ENCODE results near the gene LEPROT.

The LEPROT gene

DNA sequence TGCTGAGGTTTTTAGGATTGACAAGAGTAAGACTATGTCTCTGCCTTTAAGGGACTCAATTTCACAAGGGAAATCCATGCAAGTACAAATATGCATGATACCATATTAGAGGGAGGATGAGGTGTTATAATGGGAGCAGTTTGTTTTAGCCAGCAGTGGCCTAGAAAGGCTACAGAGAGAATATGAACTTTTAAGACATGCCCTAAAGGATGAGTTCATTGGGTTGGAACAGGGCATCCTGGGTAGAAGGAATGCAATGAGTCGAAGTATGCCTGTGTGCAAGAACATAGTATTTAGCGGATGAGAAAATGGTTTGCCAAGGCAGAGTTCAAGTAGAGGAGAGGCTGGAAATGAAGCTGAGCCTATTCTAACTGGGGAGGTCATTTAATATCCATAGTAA, 32.6 kb upstream of the LEPROT start:
- no peak for FAIRE-seq
- DNase-seq (ENCODE audit: insufficient read length, low spot score) = no peak
- TF ChIP-seq, protein P1, sequence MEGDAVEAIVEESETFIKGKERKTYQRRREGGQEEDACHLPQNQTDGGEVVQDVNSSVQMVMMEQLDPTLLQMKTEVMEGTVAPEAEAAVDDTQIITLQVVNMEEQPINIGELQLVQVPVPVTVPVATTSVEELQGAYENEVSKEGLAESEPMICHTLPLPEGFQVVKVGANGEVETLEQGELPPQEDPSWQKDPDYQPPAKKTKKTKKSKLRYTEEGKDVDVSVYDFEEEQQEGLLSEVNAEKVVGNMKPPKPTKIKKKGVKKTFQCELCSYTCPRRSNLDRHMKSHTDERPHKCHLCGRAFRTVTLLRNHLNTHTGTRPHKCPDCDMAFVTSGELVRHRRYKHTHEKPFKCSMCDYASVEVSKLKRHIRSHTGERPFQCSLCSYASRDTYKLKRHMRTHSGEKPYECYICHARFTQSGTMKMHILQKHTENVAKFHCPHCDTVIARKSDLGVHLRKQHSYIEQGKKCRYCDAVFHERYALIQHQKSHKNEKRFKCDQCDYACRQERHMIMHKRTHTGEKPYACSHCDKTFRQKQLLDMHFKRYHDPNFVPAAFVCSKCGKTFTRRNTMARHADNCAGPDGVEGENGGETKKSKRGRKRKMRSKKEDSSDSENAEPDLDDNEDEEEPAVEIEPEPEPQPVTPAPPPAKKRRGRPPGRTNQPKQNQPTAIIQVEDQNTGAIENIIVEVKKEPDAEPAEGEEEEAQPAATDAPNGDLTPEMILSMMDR (IDR thresholded peaks at IDR 0.05; ENCODE audit: insufficient read depth, missing control alignments) = no peak

DNA sequence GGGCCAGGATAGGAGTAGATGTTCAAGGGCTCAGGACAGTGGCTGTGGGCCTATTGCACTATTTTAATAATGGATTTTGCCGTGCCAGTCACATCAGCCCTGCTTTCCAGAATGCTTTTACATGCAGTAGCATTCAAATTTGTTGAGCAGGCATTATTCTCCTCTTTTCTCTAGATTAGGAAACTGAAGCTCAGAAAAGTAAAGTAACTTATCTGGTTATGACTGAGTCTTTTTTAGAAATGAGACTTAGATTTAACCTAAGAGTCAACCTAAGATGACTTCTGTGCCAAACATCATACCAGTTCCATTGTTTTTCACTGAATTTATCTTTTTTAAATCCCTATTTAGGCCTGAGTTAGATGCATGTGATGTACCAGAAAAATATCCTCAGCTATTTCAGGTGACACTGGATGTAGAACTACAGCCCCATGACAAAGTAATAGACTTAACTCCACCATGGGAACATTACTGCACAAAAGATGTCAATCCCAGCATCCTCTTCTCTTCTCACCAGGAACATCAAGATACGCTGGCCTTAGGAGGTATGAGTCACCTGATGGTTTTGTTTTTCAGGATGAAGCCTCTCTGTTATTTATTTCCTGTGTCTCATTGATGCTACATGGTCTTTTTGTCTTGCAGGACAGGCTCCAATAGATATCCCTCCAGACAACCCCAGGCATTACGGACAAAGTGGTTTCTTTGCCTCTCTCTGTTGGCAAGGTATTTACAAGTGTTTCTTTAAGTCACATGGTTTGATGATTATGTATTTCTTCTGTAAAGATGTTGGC, 31.4 kb upstream of the LEPROT start:
- no peak for DNase-seq (ENCODE audit: insufficient read length, low spot score)
- TF ChIP-seq, protein P1 (IDR thresholded peaks at IDR 0.05; ENCODE audit: insufficient read depth, missing control alignments) = no peak
- FAIRE-seq = no peak

DNA sequence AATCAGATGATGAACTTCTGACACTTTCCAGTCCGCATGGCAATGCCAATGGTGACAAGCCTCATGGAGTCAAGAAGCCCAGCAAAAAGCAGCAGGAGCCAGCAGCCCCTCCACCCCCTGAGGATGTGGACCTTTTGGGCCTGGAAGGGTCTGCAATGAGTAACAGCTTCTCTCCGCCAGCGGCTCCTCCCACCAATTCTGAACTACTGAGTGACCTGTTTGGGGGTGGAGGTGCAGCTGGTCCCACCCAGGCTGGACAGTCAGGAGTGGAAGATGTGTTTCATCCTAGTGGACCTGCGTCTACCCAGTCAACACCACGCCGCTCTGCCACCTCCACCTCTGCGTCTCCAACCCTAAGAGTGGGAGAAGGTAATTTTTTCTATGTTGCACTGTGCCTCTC, 28.0 kb upstream of the LEPROT start:
- no peak for DNase-seq (ENCODE audit: insufficient read length, low spot score)
- no peak for FAIRE-seq
- TF ChIP-seq, protein P1 (IDR thresholded peaks at IDR 0.05; ENCODE audit: insufficient read depth, missing control alignments) = no peak

DNA sequence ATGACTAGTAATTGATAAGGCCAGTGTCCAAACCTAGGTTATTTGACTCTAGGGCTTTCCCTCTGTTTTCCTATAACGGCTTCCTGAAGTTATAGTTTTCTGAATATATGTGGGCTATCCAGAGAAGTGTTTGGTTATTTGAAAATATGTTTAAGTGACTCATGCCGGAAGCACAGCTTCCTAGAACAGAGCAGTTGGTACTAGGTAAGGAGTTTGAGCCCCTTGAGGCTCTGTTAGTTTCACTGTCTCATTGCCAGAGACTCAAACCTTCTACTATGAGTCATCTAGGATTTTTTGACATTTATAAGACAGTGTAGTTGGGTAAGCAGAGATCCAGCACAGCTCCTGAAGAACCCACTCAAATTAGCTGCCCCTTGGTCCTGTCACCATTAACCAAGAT, 27.1 kb upstream of the LEPROT start:
- TF ChIP-seq, protein P1 (IDR thresholded peaks at IDR 0.05; ENCODE audit: insufficient read depth, missing control alignments) = no peak
- no peak for DNase-seq (ENCODE audit: insufficient read length, low spot score)
- FAIRE-seq = no peak

DNA sequence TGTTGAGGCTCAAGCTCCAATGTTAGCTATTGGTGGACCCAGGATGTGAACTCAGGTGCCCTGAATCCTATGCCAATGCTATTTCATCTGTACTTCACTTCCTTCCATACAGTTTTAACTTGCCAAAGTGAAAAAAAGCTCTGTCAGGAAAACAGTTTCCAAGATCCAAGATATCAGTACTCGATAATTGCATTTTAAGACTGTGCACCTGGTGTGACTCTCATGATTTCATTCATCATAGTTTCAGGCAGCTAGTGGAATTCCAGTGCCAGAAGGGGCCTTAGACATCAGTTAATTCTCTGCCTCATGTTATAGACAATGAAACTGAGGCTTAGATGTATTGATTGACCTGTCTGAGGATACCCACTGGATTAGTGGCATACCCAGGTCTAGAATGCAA, 26.5 kb upstream of the LEPROT start:
- TF ChIP-seq, protein P1 (IDR thresholded peaks at IDR 0.05; ENCODE audit: insufficient read depth, missing control alignments) = no peak
- no peak for DNase-seq (ENCODE audit: insufficient read length, low spot score)
- FAIRE-seq = no peak

DNA sequence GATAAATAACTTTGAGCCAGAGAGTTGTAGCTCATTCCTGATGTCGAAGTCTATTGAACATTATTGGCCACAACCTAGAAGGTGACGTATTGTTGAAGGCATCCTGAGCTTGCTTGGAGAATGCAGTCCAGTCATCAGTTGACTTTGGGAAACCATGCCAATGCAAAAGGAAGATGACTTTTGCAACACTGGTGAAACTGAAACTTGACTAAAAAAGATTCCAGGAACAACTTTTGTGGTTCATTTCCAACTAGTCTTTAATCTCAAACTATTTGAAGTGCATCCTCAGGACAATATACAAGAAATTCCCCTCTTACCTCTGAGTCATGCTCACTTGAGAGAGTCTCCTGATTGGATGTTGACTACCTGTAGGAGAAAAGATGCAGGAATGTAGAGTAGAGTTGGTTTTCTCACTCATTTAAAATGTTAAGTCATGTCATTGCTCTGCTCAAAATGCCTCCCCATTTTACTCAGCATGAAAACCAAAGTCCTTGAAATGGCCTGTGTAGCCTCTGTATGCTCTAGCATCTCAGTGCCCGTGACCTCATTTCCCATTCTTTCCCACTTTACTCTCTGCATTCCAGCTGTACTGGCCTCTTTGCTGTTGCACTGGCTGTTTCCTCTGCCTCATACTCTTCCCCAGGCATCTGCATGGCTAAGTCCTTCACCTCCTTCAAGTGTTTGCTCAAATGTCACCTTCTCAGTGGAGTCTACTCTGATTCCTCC, 24.4 kb upstream of the LEPROT start:
- TF ChIP-seq, protein P1 (IDR thresholded peaks at IDR 0.05; ENCODE audit: insufficient read depth, missing control alignments) = no peak
- DNase-seq (ENCODE audit: insufficient read length, low spot score) (no peak), FAIRE-seq (no peak)

DNA sequence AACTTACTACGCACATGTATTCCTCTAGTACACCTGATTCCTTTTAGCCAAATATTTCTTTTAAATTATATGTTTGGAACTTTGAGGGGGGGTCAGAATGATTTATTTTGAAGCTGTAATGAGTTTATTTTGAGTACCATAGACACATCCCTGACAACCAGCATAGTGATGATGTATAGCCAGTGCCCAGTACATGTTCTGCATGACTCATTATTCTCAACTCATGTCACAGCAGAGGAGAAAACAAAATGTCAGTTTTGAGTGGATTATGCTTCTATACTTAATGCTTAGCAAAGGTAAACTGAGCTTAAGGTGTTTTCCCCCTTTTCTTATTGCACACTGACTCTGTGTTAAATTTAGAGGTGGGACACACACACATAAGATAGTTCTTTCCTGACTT, 22.4 kb upstream of the LEPROT start:
- FAIRE-seq (no peak), DNase-seq (ENCODE audit: insufficient read length, low spot score) (no peak)
- TF ChIP-seq, protein P1 (IDR thresholded peaks at IDR 0.05; ENCODE audit: insufficient read depth, missing control alignments) = no peak

All from D721Med (cell line).